Lower leg skin (tissue), 4 donors: Measurements from ENCODE around the gene HIP1. TPM values are rescaled to one million over a fixed set of nuclear protein-coding genes. Genes with fewer than 3 reads are reported as not detected.

ENCODE experiments used
- DNase-seq, 2 donors: peaks; one replicate each; pipeline ENCODE4 v3.0.0-alpha.2; 2019; ENCODE audit warnings: low spot score in 2 of 2
- H3K4me3 ChIP-seq: fragments of 200-600 bp; sonication (generic); 2 replicates; pipeline ENCODE4 v1.5.1; 2017; ENCODE audit warnings: mild to moderate bottlenecking, low read depth; ENCODE audit not compliant: poor library complexity, severe bottlenecking
- POLR2A ChIP-seq, 2 donors: fragments of 450-650 bp; IDR thresholded peaks; one replicate each; pipeline ENCODE4 v1.6.1; 2016 to 2017; ENCODE audit warnings: antibody characterized with exemption in 2 of 2, mild to moderate bottlenecking in 1 of 2, moderate library complexity in 1 of 2
- WGBS, 2 donors: methylation state at CpG; one replicate each; pipeline ENCODE4 v1.1.5; 2018; 5-methylcytosine and 5-hydroxymethylcytosine counted together
- intact Hi-C: fragments of 100-400 bp; cut with DNase I; formaldehyde crosslinking; loops from one replicate; pipeline ENCODE4 v1.15.0; 2023; ENCODE audit warnings: low total_unique reads
- total RNA-seq, 4 donors: library from RNA; depleted of rRNA; stranded (reverse); fragments of >200 nt; gene quantifications; one replicate each; pipeline ENCODE4 v1.1.0, GENCODE V29; 2016
- TF ChIP-seq, protein P1 (sequence below), 3 donors: fragments of 450-650 bp; IDR thresholded peaks; one replicate each; pipeline ENCODE4 v1.5.1; 2016; ENCODE audit warnings: antibody characterized with exemption in 3 of 3, mild to moderate bottlenecking in 3 of 3, moderate library complexity in 2 of 3

The HIP1 gene
- total RNA-seq, 4 donors from 2014 or later: 20.1 to 30.3 (median 23.0) TPM

DNA sequence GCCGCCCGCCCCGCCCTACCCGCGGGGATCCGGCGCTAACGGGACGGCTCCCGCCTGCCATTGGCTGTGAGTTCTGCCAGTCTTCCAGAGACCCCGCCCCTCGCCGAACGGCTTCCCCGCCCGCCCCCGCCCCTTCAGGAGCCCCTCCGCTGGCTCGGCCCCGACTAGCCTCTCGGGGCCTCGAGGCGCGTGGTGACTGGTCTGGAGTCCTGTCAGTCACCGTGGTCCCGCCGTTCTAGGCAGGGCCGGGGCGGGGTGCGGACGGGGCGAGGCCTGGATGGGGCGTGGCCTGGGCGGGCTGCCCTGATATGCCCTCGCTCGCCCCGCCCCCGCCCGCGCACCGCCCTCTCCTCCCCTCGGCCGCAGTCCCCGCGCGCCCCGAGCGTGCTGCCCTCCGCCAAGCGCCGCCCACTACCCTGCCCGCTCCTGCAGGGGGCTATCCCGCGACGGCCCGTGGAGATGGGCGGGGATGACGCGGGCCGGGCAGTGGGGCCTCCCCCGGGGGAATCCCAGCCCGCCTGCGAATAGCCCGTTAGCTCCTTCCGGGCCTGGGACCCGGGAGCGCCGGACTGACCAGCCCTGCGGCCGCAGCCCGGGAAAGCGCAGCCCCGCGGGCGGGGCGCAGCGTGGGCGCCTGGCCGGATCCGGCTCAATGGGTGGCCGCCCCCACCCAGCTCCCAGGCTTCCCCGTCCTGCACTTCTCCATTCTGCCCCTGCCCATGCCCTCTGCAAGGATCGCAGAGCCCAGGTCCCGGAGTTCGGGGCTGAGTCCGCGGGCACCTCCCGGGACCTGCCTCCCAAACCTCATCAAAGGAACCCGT is 444 bp upstream of the HIP1 start:
- intact Hi-C loops: no loop called here
- WGBS, 2 donors: 1% methylated on average over 24 to 28 of the region's 89 CpGs
- TF ChIP-seq, protein P1, sequence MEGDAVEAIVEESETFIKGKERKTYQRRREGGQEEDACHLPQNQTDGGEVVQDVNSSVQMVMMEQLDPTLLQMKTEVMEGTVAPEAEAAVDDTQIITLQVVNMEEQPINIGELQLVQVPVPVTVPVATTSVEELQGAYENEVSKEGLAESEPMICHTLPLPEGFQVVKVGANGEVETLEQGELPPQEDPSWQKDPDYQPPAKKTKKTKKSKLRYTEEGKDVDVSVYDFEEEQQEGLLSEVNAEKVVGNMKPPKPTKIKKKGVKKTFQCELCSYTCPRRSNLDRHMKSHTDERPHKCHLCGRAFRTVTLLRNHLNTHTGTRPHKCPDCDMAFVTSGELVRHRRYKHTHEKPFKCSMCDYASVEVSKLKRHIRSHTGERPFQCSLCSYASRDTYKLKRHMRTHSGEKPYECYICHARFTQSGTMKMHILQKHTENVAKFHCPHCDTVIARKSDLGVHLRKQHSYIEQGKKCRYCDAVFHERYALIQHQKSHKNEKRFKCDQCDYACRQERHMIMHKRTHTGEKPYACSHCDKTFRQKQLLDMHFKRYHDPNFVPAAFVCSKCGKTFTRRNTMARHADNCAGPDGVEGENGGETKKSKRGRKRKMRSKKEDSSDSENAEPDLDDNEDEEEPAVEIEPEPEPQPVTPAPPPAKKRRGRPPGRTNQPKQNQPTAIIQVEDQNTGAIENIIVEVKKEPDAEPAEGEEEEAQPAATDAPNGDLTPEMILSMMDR (IDR thresholded peaks at IDR 0.05): no peak
- no peak for TF ChIP-seq POLR2A (IDR thresholded peaks at IDR 0.05)
- peak overlapping the region; percentile 95 for H3K4me3 ChIP-seq
- DNase-seq: peak; percentile 99 to 100

DNA sequence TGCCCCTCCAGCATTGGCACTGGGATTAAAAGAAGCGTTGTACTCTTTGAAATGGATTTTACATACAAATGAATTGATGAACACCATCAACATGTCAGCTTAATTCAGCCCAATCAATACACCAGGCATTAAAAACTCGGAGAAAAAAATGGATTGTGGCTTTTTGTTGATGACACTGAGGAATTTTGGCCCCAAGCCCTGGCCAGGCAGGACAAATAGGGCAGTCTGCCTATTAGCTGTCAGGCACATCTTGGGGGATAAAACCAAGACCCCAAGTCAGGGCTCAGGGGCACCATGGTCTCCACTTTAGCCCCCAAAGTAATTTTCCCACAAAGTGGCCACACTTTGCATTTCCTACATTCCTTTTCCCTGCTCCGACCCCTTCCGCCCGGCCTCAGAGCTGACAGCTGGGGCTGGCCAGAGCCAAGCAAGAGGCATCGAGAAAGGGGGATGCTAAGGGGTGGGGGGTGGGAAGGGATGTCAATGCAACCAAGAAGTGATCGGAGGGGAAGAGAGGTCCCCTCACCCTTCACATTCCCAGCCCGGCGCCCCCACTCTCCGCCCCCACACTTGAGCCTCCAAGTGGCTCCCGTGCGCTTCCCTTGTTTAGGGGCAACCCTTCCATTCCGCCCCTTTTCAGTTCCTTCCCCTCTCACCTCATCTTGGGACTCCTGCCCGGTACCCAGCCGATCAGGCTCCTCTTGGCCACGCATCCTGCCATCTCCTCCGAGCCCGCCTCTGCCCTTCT is 711 bp downstream of the HIP1 start:
- TF ChIP-seq, protein P1 (IDR thresholded peaks at IDR 0.05): no peak
- TF ChIP-seq POLR2A (IDR thresholded peaks at IDR 0.05): no peak
- H3K4me3 ChIP-seq: peak overlapping the region; percentile 95
- intact Hi-C loops: no loop called here
- peak in 1 of 2 donors; percentile 88 for DNase-seq
- WGBS, 2 donors: 2 to 3% methylated on average over 16 to 18 of the region's 18 CpGs

DNA sequence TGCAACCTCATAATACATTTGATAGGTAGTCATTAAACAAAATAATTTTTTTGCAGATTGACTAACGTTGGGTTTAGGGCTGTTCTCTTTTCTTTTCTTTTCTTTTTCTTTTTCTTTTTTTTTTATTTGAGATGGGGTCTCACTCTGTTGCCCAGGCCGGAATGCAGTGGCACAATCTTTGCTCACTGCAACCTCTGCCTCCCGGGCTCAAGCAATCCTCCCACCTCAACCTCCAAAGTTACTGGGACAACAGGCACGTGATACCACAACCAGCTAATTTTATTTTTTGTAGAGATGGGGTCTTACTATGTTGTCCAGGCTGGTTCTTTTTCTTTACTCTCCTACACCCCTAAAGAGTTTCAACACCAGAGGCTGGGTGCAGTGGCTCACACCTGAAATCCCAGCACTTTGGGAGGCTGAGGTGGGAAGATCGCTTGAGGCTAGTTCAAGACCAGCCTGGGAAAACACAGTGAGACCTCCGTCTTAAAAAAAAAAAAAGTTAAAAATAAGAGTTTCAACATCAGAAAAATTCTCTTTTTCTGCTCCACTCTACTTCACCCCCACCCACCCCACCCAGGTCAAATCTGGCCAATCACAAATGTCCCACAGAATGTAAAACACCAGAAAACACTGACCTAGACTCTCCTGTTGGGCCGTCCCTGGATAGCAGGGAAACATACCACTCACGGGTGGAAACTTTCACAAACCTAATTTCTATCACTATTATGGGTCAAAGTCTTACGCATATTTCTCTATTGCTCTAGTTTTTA is 3.0 kb downstream of the HIP1 start:
- no peak overlapping the region for H3K4me3 ChIP-seq
- intact Hi-C loops: no loop called here
- WGBS, 2 donors: 93 to 94% methylated on average over 9 of the region's 9 CpGs
- TF ChIP-seq, protein P1 (IDR thresholded peaks at IDR 0.05): no peak
- TF ChIP-seq POLR2A (IDR thresholded peaks at IDR 0.05): no peak
- no peak for DNase-seq

DNA sequence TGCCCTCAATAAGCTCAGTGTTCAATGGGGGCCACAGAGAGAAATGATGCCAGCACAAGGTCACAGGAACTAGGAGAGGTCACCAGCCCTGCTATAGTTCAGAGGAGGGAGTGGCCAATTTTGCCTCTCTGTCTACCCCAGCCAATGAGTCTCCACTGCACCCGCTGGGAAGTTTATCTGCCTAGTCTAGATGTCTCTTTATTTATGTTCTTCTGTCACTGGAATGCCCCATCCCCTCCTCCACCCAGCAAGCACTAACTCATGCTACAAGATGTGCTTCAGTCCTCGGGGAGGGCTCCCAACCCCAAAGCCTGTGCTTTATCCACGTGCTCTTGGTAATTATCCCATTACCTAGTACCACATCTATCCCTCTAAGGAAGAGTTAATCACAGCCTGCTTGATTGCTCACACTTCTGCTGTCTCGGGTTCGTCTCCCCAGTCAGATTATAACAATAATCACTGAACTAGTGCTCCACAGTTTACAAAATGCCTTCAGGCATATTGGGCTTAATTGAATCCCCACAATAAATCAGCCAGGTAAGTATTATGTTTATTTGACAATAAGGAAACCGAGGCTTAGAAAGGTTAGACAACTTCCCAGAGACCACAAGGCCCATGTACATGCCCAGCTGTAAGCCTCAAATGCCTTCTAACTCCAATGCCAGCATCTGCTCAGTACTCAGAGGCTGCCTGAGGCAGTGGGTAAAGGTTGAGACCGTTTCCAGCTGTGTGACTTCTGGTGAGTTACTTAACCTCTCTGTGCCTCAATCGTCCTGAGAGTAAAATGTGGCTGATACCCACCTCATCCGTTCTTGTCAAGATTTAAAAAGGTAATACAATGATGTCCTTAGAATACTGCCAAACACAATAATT is 3.9 kb downstream of the HIP1 start:
- WGBS, 2 donors: 54 to 58% methylated on average over 9 of the region's 9 CpGs
- H3K4me3 ChIP-seq: no peak overlapping the region
- DNase-seq: no peak
- intact Hi-C loops: no loop called here
- TF ChIP-seq POLR2A (IDR thresholded peaks at IDR 0.05): no peak
- TF ChIP-seq, protein P1 (IDR thresholded peaks at IDR 0.05): no peak
